ENCODE measurements around the gene TSC22D3.
A peak's percentile ranks its signal among the peaks of the same experiment; 100 is the strongest.

TSC22D3 gene

GRCh38 chrX:107742700-107743191 is 32.8 kb downstream of the TSC22D3 start:
- TF ChIP-seq CTCF (IDR thresholded peaks at IDR 0.05; ENCODE audit: insufficient read depth, low read length, poor library complexity, severe bottlenecking) (no peak), EZH2phosphoT487 (conservative IDR thresholded peaks at IDR 0.05; ENCODE audit: low read length) (no peak)
- Histone ChIP-seq H3K9me2 (replicated peaks; ENCODE audit: insufficient read depth, low read length) (no peaks in the 10 kb centered on the region), H2AFZ (ENCODE audit: low read depth, low read length, severe bottlenecking) (peak overlapping the region; percentile 86), H3K4me3 (ENCODE audit: insufficient read depth, low read length, poor library complexity, severe bottlenecking) (no peak overlapping the region), H3K27ac (ENCODE audit: low read depth, low read length) (peak overlapping the region; percentile 57), H3K9me3 (ENCODE audit: insufficient read depth, low read length) (no peaks in the 10 kb centered on the region), H3K27me3 (ENCODE audit: low read length) (no peaks in the 10 kb centered on the region), H3K79me2 (ENCODE audit: insufficient read depth, low read length) (no peaks in the 10 kb centered on the region), H3K9ac (ENCODE audit: low read length) (peak overlapping the region; percentile 29; the same call in 1 of the 2 replicates), H3K36me3 (ENCODE audit: low read length) (no peaks in the 10 kb centered on the region), H3K4me2 (ENCODE audit: low read depth, low read length, poor library complexity, severe bottlenecking) (no peak overlapping the region), H3F3A (ENCODE audit: insufficient read depth) (no peaks in the 10 kb centered on the region), H4K20me1 (ENCODE audit: low read depth, low read length) (no peaks in the 10 kb centered on the region)

- no peaks in the 10 kb centered on the region for H3K79me2 ChIP-seq (ENCODE audit: insufficient read depth, low read length)
- no peaks in the 10 kb centered on the region for H3K27me3 ChIP-seq (ENCODE audit: low read length)
- H3K36me3 ChIP-seq (ENCODE audit: low read length), result no peaks in the 10 kb centered on the region
- peak overlapping the region; percentile 86 for H2AFZ ChIP-seq (ENCODE audit: low read depth, low read length, severe bottlenecking)
- no peaks in the 10 kb centered on the region for H3F3A ChIP-seq (ENCODE audit: insufficient read depth)
- no peaks in the 10 kb centered on the region for H3K9me3 ChIP-seq (ENCODE audit: insufficient read depth, low read length)
- H3K4me2 ChIP-seq (ENCODE audit: low read depth, low read length, poor library complexity, severe bottlenecking), result peak overlapping the region; percentile 52
- TF ChIP-seq CTCF (IDR thresholded peaks at IDR 0.05; ENCODE audit: insufficient read depth, low read length, poor library complexity, severe bottlenecking), result no peak
- TF ChIP-seq EZH2phosphoT487 (conservative IDR thresholded peaks at IDR 0.05; ENCODE audit: low read length), result no peak
- H3K9me2 ChIP-seq (replicated peaks; ENCODE audit: insufficient read depth, low read length), result no peaks in the 10 kb centered on the region
- H4K20me1 ChIP-seq (ENCODE audit: low read depth, low read length), result no peaks in the 10 kb centered on the region
- H3K27ac ChIP-seq (ENCODE audit: low read depth, low read length), result peak overlapping the region; percentile 57
- H3K9ac ChIP-seq (ENCODE audit: low read length), result peak overlapping the region; percentile 29; the same call in 1 of the 2 replicates
- H3K4me3 ChIP-seq (ENCODE audit: insufficient read depth, low read length, poor library complexity, severe bottlenecking), result no peak overlapping the region
Observed at GRCh38 chrX:107741404-107741790, 34.2 kb downstream of the TSC22D3 start.

GRCh38 chrX:107739541-107739940 is 36.0 kb downstream of the TSC22D3 start:
- no peaks in the 10 kb centered on the region for H3K79me2 ChIP-seq (ENCODE audit: insufficient read depth, low read length)
- H3K9ac ChIP-seq (ENCODE audit: low read length), result no peak overlapping the region
- no peaks in the 10 kb centered on the region for H4K20me1 ChIP-seq (ENCODE audit: low read depth, low read length)
- H3K36me3 ChIP-seq (ENCODE audit: low read length), result no peaks in the 10 kb centered on the region
- TF ChIP-seq EZH2phosphoT487 (conservative IDR thresholded peaks at IDR 0.05; ENCODE audit: low read length) (no peak), CTCF (IDR thresholded peaks at IDR 0.05; ENCODE audit: insufficient read depth, low read length, poor library complexity, severe bottlenecking) (no peak)
- no peak overlapping the region for H3K27ac ChIP-seq (ENCODE audit: low read depth, low read length)
- H3K9me2 ChIP-seq (replicated peaks; ENCODE audit: insufficient read depth, low read length), result no peaks in the 10 kb centered on the region
- H2AFZ ChIP-seq (ENCODE audit: low read depth, low read length, severe bottlenecking), result no peak overlapping the region
- H3K4me2 ChIP-seq (ENCODE audit: low read depth, low read length, poor library complexity, severe bottlenecking), result no peak overlapping the region
- no peaks in the 10 kb centered on the region for H3K9me3 ChIP-seq (ENCODE audit: insufficient read depth, low read length)
- H3K27me3 ChIP-seq (ENCODE audit: low read length), result no peaks in the 10 kb centered on the region
- H3K4me3 ChIP-seq (ENCODE audit: insufficient read depth, low read length, poor library complexity, severe bottlenecking), result no peak overlapping the region
- no peaks in the 10 kb centered on the region for H3F3A ChIP-seq (ENCODE audit: insufficient read depth)

Measured in SU-DHL-6 (cell line).